Measurements from ENCODE around the gene HTRA1.
A peak's percentile ranks its signal among the peaks of the same experiment; 100 is the strongest.

HTRA1 gene

GRCh38 chr10:122463466-122464249, 2.3 kb downstream of the HTRA1 start:
- Histone ChIP-seq H3K4me1 (ENCODE audit: insufficient read depth, poor library complexity, severe bottlenecking) (peaks cover 13% of the 10 kb centered on the region), H3K4me3 (ENCODE audit: severe bottlenecking) (peak overlapping the region; percentile 92), H3K27me3 (ENCODE audit: insufficient read depth, poor library complexity, severe bottlenecking) (no peaks in the 10 kb centered on the region), H3K27ac (ENCODE audit: poor library complexity, severe bottlenecking) (peak overlapping the region; percentile 50), H3K9me3 (ENCODE audit: severe bottlenecking) (no peaks in the 10 kb centered on the region), H3K36me3 (ENCODE audit: low read depth) (peaks cover 21% of the 10 kb centered on the region)
- no peak for TF ChIP-seq CTCF (IDR thresholded peaks at IDR 0.05; ENCODE audit: poor library complexity, severe bottlenecking)
- ATAC-seq (ENCODE audit: low read depth) (no peak), DNase-seq (ENCODE audit: low spot score) (no peak)

- Histone ChIP-seq H3K4me3 (ENCODE audit: severe bottlenecking) (no peak overlapping the region), H3K4me1 (ENCODE audit: insufficient read depth, poor library complexity, severe bottlenecking) (peaks cover 17% of the 10 kb centered on the region), H3K9me3 (ENCODE audit: severe bottlenecking) (no peaks in the 10 kb centered on the region), H3K27ac (ENCODE audit: poor library complexity, severe bottlenecking) (no peak overlapping the region), H3K27me3 (ENCODE audit: insufficient read depth, poor library complexity, severe bottlenecking) (no peaks in the 10 kb centered on the region), H3K36me3 (ENCODE audit: low read depth) (peaks cover 21% of the 10 kb centered on the region)
- TF ChIP-seq CTCF (IDR thresholded peaks at IDR 0.05; ENCODE audit: poor library complexity, severe bottlenecking) = no peak
- ATAC-seq (ENCODE audit: low read depth) (no peak), DNase-seq (ENCODE audit: low spot score) (no peak)
Observed at GRCh38 chr10:122464250-122464510, 2.8 kb downstream of the HTRA1 start.

GRCh38 chr10:122464586-122464985, 3.2 kb downstream of the HTRA1 start:
- Histone ChIP-seq H3K36me3 (ENCODE audit: low read depth) (peaks cover 21% of the 10 kb centered on the region), H3K4me1 (ENCODE audit: insufficient read depth, poor library complexity, severe bottlenecking) (peaks cover 21% of the 10 kb centered on the region), H3K4me3 (ENCODE audit: severe bottlenecking) (no peak overlapping the region), H3K27ac (ENCODE audit: poor library complexity, severe bottlenecking) (no peak overlapping the region), H3K9me3 (ENCODE audit: severe bottlenecking) (no peaks in the 10 kb centered on the region), H3K27me3 (ENCODE audit: insufficient read depth, poor library complexity, severe bottlenecking) (no peaks in the 10 kb centered on the region)
- ATAC-seq (ENCODE audit: low read depth) (no peak), DNase-seq (ENCODE audit: low spot score) (no peak)
- no peak for TF ChIP-seq CTCF (IDR thresholded peaks at IDR 0.05; ENCODE audit: poor library complexity, severe bottlenecking)

- no peaks in the 10 kb centered on the region for H3K9me3 ChIP-seq (ENCODE audit: severe bottlenecking)
- H3K4me1 ChIP-seq (ENCODE audit: insufficient read depth, poor library complexity, severe bottlenecking) = peaks cover 27% of the 10 kb centered on the region
- H3K4me3 ChIP-seq (ENCODE audit: severe bottlenecking) = no peak overlapping the region
- ATAC-seq (ENCODE audit: low read depth) (no peak), DNase-seq (ENCODE audit: low spot score) (no peak)
- no peak for TF ChIP-seq CTCF (IDR thresholded peaks at IDR 0.05; ENCODE audit: poor library complexity, severe bottlenecking)
- H3K27ac ChIP-seq (ENCODE audit: poor library complexity, severe bottlenecking) = no peak overlapping the region
- H3K36me3 ChIP-seq (ENCODE audit: low read depth) = peaks cover 21% of the 10 kb centered on the region
- no peaks in the 10 kb centered on the region for H3K27me3 ChIP-seq (ENCODE audit: insufficient read depth, poor library complexity, severe bottlenecking)
Observed at GRCh38 chr10:122465401-122466040, 4.2 kb downstream of the HTRA1 start.

GRCh38 chr10:122466951-122467381, 5.6 kb downstream of the HTRA1 start:
- Histone ChIP-seq H3K9me3 (ENCODE audit: severe bottlenecking) (no peaks in the 10 kb centered on the region), H3K27ac (ENCODE audit: poor library complexity, severe bottlenecking) (no peak overlapping the region), H3K4me3 (ENCODE audit: severe bottlenecking) (no peak overlapping the region), H3K4me1 (ENCODE audit: insufficient read depth, poor library complexity, severe bottlenecking) (peaks cover 39% of the 10 kb centered on the region), H3K36me3 (ENCODE audit: low read depth) (peaks cover 21% of the 10 kb centered on the region), H3K27me3 (ENCODE audit: insufficient read depth, poor library complexity, severe bottlenecking) (no peaks in the 10 kb centered on the region)
- ATAC-seq (ENCODE audit: low read depth) = no peak
- no peak for DNase-seq (ENCODE audit: low spot score)
- no peak for TF ChIP-seq CTCF (IDR thresholded peaks at IDR 0.05; ENCODE audit: poor library complexity, severe bottlenecking)

Measured in RWPE2 (cell line).